A549 (cell line): ENCODE measurements around the gene PDZD2.

Experiments used
- EP300 ChIP-seq, 2 experiments: fragments of >200 bp; sonication (Bioruptor Twin); formaldehyde crosslinking; IDR thresholded peaks; 2 replicates in 1 of 2; 3 replicates in 1 of 2; pipeline ENCODE4 v1.6.1; 2016 to 2017
- POLR2AphosphoS2 ChIP-seq: conservative IDR thresholded peaks from 2 replicates; pipeline ENCODE4 v1.6.1; 2012; ENCODE audit warnings: low read length, improper control_type of control experiment, inconsistent platforms
- RAD21 ChIP-seq, 2 experiments: fragments of >200 bp in 1 of 2; sonication (Bioruptor Twin) in 1 of 2; formaldehyde crosslinking in 1 of 2; IDR thresholded peaks in 1 of 2; conservative IDR thresholded peaks in 1 of 2; 2 replicates in 1 of 2; 3 replicates in 1 of 2; pipeline ENCODE4 v1.6.1; 2012 to 2018; ENCODE audit warnings: inconsistent platforms in 1 of 2
- RFX5 ChIP-seq: fragments of 450-650 bp; IDR thresholded peaks from 2 replicates; pipeline ENCODE4 v1.7.1; 2014; ENCODE audit warnings: antibody characterized with exemption, mild to moderate bottlenecking, moderate library complexity
- SREBF2 ChIP-seq: fragments of 450-650 bp; IDR thresholded peaks from 2 replicates; pipeline ENCODE4 v1.6.1; 2014; ENCODE audit warnings: mild to moderate bottlenecking, moderate library complexity
- TP53 ChIP-seq: fragments of 250-450 bp; sonication (Bioruptor Pico); IDR thresholded peaks from 2 replicates; pipeline ENCODE4 v1.5.0; 2021; ENCODE audit warnings: mild to moderate bottlenecking, moderate library complexity
- TF ChIP-seq, protein P1 (sequence below): fragments of >200 bp; sonication (Bioruptor Twin); formaldehyde crosslinking; IDR thresholded peaks from 3 replicates; pipeline ENCODE4 v1.5.1; 2016
- TF ChIP-seq, protein P2 (sequence below): IDR thresholded peaks from 2 replicates; pipeline ENCODE4 v1.6.1; 2012

DNA sequence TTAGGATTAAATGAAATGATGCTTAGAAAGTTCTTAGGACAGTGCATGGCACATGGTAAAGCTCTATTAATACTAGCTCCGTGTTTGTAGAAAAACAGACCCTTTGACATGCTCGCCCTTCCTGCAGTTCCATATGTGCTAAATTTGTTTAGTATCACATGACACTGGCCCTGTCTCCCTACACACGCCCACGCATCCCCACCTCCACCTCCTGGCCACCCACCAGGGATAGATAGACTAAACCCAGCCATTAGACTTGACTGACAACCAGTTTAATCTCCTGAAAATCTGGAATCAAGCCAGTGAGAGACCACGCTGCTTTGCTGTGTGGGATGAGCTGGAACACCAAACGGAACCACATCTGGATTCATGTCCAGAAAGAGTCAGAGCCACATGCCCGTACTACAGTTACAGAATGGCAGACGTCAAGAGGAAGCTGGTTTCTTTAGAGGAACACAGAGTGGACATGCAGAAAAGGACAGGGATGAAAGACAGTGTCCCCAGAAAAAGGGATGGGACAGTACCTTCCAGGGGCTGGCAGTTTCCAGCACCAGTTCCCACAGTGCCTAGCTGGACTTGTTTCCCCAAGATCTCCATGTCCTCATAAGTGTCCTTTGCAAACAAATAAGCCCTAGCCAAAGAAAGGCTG is 186.1 kb downstream of the PDZD2 start:
- TF ChIP-seq, protein P1, sequence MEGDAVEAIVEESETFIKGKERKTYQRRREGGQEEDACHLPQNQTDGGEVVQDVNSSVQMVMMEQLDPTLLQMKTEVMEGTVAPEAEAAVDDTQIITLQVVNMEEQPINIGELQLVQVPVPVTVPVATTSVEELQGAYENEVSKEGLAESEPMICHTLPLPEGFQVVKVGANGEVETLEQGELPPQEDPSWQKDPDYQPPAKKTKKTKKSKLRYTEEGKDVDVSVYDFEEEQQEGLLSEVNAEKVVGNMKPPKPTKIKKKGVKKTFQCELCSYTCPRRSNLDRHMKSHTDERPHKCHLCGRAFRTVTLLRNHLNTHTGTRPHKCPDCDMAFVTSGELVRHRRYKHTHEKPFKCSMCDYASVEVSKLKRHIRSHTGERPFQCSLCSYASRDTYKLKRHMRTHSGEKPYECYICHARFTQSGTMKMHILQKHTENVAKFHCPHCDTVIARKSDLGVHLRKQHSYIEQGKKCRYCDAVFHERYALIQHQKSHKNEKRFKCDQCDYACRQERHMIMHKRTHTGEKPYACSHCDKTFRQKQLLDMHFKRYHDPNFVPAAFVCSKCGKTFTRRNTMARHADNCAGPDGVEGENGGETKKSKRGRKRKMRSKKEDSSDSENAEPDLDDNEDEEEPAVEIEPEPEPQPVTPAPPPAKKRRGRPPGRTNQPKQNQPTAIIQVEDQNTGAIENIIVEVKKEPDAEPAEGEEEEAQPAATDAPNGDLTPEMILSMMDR: no peak
- TF ChIP-seq, protein P2, sequence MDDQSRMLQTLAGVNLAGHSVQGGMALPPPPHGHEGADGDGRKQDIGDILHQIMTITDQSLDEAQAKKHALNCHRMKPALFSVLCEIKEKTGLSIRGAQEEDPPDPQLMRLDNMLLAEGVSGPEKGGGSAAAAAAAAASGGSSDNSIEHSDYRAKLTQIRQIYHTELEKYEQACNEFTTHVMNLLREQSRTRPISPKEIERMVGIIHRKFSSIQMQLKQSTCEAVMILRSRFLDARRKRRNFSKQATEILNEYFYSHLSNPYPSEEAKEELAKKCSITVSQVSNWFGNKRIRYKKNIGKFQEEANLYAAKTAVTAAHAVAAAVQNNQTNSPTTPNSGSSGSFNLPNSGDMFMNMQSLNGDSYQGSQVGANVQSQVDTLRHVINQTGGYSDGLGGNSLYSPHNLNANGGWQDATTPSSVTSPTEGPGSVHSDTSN: no peak
- TF ChIP-seq SREBF2: no peak
- TF ChIP-seq EP300 (IDR thresholded peaks at IDR 0.05): no peak
- no peak for TF ChIP-seq POLR2AphosphoS2
- TF ChIP-seq RAD21 (conservative IDR thresholded peaks at IDR 0.05 in 1 of 2, IDR thresholded peaks at IDR 0.05 in 1 of 2): no peak
- TF ChIP-seq TP53: no peak
- no peak for TF ChIP-seq RFX5
